Suprapubic skin (tissue), 4 donors: ENCODE measurements around the gene GRB14.

ENCODE experiments used
- EP300 ChIP-seq: sonication (generic); formaldehyde crosslinking; IDR thresholded peaks from one replicate; pipeline ENCODE4 v1.6.1; 2017; ENCODE audit warnings: antibody characterized with exemption
- POLR2A ChIP-seq, 2 donors: fragments of 450-650 bp; IDR thresholded peaks; one replicate each; pipeline ENCODE4 v1.6.1; 2017; ENCODE audit warnings: antibody characterized with exemption in 2 of 2, mild to moderate bottlenecking in 2 of 2, moderate library complexity in 2 of 2
- POLR2AphosphoS5 ChIP-seq, 3 donors: sonication (generic); formaldehyde crosslinking; IDR thresholded peaks; one replicate each; pipeline ENCODE4 v1.6.1; 2017; ENCODE audit warnings: antibody characterized with exemption in 3 of 3
- TF ChIP-seq, protein P1 (sequence below), 2 donors: fragments of 200-600 bp in 1 of 2; fragments of 450-650 bp in 1 of 2; sonication (generic) in 1 of 2; IDR thresholded peaks; one replicate each; pipeline ENCODE4 v1.5.1; 2016 to 2019; ENCODE audit warnings: antibody characterized with exemption in 2 of 2, mild to moderate bottlenecking in 1 of 2, moderate library complexity in 1 of 2

DNA sequence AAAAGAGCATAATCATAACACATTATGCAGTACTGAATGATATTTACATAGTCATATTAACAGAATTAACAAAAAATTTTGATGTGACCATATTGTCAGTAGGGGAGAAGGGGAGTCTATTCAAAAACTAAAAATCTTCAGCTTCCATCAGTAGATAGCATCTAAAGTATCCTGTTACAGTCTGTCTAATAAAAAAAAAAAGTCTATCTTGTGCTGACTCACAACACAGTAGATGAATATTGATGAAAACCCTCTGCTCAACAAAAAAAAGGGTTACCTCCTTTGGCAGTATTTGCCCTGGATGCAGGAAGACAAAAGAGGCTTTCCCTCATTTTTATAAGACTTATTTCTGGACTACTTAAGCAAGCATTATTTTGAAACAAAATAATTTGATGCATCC lies 27.3 kb downstream of the GRB14 start:
- TF ChIP-seq, protein P1, sequence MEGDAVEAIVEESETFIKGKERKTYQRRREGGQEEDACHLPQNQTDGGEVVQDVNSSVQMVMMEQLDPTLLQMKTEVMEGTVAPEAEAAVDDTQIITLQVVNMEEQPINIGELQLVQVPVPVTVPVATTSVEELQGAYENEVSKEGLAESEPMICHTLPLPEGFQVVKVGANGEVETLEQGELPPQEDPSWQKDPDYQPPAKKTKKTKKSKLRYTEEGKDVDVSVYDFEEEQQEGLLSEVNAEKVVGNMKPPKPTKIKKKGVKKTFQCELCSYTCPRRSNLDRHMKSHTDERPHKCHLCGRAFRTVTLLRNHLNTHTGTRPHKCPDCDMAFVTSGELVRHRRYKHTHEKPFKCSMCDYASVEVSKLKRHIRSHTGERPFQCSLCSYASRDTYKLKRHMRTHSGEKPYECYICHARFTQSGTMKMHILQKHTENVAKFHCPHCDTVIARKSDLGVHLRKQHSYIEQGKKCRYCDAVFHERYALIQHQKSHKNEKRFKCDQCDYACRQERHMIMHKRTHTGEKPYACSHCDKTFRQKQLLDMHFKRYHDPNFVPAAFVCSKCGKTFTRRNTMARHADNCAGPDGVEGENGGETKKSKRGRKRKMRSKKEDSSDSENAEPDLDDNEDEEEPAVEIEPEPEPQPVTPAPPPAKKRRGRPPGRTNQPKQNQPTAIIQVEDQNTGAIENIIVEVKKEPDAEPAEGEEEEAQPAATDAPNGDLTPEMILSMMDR (IDR thresholded peaks at IDR 0.05): no peak
- no peak for TF ChIP-seq POLR2A (IDR thresholded peaks at IDR 0.05)
- TF ChIP-seq EP300: no peak
- TF ChIP-seq POLR2AphosphoS5 (IDR thresholded peaks at IDR 0.05): no peak
